Activated T-cell treated with anti-CD3 and anti-CD28 coated beads, Interleukin-2, amount 50 U/mL, for 48 hours (primary cell): ENCODE data around the gene CST2.
"Not testable (repeated sequence)": the region's sequence is repeated elsewhere in the genome, so short reads cannot be mapped to it uniquely, and the experiment has no call there.

Experiments
- DNase-seq, 2 experiments: peaks; one replicate each; pipeline ENCODE4 v3.0.0-alpha.2; 2020

Gene CST2

DNA sequence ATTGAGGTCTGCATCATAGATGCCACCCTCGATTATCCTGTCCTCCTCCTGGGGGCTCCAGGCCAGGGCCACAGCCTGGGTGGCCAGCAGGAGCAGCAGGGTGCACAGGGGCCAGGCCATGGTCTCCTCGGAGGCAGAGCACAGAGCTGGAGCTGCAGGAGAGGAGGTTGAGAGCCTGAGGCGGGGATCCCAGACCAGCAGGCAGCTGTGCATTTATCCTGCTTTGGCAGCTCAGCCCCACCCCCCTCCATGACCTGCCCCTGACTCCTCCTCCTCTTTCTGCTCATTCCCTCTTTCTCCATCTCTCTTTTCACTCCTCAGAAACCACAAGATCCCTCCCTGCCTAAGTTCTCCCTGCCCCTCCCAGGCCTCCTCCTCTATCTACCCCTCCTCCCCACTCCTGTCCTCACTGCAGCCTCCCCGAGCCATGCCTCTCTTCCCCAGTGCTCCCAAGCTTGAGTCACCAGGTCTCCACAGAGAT lies at the start of gene CST2:
CST2 (minus strand) TSS at position 189 of the 481 bp plus-strand sequence; CDS start at position 120, 69 bp downstream.
- DNase-seq, result no peak

DNA sequence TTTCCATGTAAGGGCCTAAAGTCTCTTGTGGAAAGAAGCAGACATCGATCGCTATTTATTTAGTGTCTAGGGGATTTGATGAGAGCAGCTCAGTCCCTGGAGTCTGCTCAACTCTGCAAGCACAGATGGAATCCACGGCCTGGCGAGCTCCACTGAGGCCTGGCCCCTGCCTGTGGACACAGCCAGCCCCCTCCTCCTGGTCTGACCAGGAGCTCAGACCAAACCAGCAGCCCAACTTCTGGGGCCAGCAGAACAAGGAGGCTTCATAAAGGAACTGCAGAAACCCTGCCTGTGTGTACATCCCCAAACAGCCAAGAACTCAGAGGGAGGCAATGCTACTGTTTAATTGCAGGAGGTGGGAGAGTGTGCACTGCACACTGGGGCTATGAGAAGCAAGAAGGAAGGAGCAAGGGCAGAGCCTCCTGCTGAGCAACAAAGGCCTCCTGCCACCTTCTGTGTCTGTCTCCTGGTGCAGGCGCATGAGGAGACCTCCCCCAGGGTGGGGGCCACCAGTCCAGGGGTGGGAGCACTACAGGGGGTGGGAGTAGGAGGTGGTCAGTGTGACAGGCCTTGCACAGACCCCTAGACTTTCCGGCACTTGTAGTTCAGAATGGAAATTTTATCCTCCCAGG lies 49.2 kb upstream of the CST2 start:
- DNase-seq, result no peak

- no peak for DNase-seq
These were observed 48.2 kb upstream of the CST2 start for GRCh38 chr20:23874747-23875146.

- no peak for DNase-seq
These were observed 47.0 kb upstream of the CST2 start for GRCh38 chr20:23873370-23874015.

GRCh38 chr20:23872065-23872464 lies 45.5 kb upstream of the CST2 start:
- no peak for DNase-seq

GRCh38 chr20:23870461-23870860 lies 43.9 kb upstream of the CST2 start:
- no peak for DNase-seq

- no peak for DNase-seq
These were observed 43.0 kb upstream of the CST2 start for GRCh38 chr20:23869520-23869919.

DNA sequence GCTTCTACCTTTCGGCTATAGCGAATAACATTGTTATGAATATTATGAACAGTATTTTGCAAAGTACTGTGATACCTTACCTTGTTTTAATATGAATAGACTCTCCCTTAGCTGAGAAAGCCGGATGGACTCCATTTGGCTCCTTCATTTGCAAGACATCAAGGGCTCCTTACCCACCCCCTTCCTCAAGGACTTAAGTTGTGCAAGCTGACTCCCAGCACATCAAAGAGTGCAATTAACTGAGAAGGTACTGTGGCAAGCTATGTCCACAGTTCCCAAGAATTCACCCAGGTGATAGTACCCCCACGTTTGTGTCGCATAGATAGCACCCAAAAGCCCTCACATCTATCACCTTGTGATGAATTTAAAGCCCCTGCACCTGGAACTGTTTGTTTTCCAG lies 41.8 kb upstream of the CST2 start:
- DNase-seq, result no peak

DNA sequence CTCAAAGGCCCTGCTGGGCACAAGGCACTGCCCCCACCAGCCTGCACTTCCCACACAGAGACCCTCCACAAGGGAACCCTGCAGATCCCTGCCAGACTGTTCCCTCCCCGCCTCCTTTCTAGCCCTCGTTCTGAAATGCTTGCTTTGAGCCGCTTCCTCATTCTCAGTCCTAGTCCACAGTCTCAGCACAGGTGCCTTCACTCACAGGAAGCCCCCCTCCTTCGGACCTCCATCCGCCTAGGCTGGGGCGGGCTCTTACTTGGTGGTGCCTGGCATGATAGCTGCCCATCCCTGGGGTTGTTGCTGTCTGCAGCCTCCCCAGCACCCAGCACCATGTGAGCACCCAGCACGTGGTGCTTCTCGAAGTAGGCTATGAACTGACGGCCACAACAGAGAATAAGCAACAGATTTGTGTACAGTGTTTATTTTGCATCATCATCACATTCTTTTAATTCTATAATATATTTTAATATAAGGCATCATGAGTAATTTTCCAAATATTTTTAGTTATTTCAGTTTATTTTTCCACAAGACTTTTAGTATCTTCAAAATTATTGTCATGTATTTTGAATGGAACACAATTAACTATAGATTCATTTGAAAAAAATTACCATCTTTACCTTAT lies 40.7 kb upstream of the CST2 start:
- no peak for DNase-seq

GRCh38 chr20:23860771-23861170 lies 34.2 kb upstream of the CST2 start:
- DNase-seq, result not testable (repeated sequence)

DNA sequence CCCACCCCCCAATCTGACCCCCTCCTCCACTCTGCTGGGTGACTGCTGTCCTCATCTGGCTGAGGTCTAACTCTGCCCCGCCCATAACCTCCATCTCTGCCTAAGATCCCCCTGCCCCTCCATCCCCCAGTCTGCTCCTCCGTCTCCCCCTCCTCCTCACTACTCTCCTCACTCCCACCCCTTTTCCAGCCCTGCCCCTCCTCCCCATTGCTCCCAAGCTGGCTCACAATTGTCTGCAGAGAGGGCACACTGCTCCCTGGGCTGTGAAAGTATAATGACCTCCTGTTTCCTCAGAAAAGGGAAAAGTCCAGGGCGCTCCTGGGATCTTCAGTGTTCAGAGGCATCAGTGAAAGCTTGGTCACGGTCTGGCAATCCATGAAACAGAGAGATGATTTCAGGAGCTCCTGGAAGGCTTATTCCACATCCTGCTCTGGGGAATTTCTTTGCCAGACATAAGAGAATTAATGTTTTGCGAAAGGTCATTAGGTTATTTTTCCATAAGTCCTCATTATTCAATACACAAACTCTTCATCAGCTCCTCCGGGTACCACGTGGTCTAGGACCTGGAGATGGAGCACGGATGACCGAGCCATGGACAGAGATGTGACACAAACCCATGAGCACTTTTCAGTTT lies 31.6 kb upstream of the CST2 start:
- DNase-seq, result no peak

DNA sequence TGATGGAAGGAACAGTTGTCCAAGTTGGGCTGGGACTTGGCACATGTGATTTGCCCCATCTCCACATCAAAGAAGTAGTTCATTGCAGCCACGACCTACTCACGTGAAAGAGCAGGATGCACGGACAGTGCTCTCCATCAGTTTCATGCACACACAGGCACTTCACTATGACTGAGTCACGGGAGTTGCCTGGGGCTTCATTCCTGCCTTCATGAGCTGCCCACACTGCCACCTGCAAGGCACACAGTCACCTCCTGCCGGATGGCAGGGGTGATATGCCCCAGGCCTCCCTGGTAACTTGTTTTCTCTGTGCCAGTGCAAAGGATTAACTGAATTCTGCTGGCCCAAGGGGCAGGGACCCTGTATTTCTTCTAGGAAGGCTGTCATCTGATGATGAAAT lies 30.2 kb upstream of the CST2 start:
- no peak for DNase-seq

DNA sequence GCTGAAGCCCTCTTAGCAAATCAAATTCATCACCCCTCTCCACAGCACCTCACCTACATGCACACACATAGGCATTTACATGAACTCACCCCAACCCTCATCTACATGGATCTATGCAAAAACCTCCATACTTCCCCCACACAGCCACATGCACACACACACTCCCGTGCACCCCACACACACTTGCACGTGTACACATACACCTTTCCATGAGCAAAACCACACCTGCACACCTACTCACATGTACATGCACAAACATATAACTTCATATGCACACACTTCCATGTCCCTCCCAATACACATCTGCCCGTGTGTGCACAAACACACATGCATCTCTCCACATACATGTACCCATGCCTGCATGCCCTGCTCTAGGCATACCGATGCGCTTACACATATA lies 29.7 kb upstream of the CST2 start:
- no peak for DNase-seq

DNA sequence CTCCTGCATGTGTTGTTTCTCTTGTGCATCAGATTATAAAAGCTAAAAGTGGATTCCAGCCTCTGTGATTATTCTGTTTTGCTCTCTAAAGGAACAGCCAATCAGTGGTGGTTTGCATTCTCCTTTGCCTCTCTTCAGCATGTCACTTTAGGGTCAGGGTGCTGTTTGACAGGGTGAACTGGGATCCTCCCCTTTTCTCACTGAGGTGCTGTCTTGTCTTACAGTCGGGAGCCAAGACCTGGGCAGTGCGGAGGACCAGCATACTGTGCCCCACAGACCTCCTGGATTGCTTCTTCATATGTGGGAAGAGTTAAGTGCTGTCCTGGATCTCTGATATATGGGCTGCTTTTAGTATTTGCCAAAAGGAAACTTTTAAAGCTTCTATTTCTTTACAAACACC lies 15.2 kb upstream of the CST2 start:
- DNase-seq, result no peak

DNA sequence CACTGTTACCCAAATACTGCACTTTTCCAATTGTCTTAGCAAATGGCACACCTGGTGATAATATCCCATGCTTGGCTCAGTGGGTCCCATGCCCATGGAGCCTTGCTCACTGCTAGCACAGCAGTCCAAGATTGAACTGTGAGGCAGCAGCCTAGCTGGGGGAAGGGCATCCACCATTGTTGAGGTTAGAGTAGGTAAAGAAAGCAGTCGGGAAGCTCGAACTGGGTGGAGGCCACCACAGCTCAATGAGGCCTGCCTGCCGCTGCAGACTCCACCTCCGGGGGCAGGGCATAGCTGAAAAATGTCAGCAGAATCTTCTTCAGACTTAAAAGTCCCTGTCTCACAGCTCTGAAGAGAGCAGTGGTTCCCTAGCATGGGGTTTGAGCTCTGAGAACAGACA lies 9.2 kb upstream of the CST2 start:
- DNase-seq, result no peak

GRCh38 chr20:23832775-23833513 lies 6.4 kb upstream of the CST2 start:
- no peak for DNase-seq

DNA sequence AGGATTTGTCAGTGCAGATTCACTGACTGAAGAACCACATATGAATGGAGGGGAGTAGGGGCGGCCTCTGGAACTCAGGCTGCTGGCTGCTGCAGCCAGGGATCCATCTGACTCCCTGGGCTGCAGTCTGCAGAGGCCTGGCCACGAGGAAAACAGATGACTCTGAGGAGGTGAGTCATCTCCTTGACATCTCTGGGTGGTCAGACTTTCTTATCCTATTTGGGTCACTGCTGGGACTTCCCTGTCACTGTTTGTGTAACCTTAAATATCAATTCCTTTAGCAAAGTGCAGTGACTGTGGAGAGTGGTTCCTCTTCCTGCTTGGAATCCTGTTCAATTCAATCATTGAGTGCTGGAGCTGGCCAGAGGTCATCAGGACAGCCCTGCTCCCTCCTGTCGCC lies 5.4 kb upstream of the CST2 start:
- not testable (repeated sequence) for DNase-seq

DNA sequence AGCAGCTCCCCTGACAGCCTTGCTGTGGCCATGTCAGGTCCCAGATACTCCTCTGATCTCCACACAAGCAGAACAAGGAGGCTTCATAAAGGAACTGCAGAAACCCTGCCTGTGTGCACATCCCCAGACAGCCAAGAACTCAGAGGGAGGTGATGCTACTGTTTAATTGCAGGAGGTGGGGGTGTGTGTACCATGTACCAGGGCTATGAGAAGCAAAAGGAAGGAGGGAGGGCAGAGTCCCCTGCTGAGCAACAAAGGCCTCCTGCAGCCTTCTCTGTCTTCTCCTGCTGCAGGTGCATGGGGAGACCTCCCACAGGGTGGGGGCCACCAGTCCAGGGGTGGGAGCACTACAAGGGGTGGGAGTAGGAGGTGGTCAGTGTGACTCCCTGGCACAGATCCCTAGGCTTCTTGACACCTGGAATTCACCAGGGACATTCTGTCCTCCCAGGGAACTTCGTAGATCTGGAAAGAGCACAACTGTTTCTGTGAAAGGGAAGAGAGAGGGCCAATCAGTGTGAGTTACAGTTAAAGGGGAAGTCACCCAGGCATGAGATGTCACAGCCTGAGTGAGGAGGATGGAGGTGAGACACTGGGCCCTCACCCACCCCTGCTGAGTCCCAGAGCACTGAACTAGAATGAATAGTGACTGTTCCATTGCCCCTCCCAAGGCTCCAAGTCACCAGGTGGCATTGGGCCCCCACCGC lies 2.8 kb downstream of the CST2 start:
- no peak for DNase-seq

- DNase-seq, result no peak
These were observed 3.4 kb downstream of the CST2 start for GRCh38 chr20:23823111-23823510.

DNA sequence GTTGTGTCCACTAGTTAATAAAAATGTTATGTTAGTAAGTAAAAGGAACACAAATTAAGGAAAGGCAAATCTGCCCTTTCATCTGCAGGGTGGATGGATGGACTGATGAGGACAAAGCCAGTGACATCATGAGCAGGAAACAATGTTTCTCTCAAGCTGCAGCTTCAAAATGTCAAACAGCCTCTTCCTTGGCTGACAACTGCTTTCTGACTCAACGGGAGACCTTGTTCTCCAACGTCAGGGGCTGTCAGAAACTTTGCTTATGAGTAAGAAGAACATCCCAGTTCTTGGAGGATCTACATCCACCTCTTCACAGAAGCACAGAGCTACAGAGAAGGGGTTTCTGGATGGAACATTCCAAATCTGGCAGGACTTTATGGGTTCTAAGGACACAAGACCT lies 6.0 kb downstream of the CST2 start:
- no peak for DNase-seq

DNA sequence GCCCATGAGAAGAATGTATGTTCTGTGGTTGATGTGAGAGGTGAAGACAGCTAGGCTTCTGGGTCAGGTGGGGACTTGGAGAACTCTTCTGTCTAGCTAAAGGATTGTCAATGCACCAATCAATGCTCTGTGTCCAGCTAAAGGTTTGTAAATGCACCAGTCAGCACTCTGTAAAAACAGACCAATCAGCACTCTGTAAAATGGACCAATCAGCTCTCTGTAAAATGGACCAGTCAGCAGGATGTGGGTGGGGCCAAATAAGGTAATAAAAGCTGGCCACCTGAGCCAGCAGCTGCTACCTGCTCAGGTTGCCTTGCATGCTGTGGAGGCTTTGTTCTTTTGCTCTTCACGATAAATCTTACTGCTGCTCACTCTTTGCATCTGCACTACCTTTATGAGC lies 15.0 kb downstream of the CST2 start:
- not testable (repeated sequence) for DNase-seq

DNA sequence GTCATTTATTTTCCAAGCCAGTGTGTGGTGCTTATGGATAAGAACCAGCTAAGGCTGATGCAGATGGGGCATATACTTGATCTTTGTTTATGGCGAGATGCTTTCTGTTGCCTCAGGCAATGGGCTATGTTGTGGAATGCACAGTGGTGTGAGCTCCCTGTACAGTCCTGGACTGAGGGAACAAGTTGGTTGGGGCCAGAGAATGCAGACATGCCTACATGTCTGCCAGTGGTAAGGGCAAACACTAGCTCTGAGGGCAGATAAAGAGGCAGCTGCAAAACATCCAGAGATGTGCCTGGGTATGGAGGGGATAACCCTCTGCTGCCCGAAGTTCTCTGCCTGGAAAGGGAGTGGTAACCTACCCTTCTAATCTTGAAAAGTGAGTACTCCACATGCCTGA lies 16.2 kb downstream of the CST2 start:
- not testable (repeated sequence) for DNase-seq
